Measurements from ENCODE around the gene PKD2.
"Not testable (repeated sequence)": the region's sequence is repeated elsewhere in the genome, so short reads cannot be mapped to it uniquely, and the experiment has no call there.

Gene PKD2

DNA sequence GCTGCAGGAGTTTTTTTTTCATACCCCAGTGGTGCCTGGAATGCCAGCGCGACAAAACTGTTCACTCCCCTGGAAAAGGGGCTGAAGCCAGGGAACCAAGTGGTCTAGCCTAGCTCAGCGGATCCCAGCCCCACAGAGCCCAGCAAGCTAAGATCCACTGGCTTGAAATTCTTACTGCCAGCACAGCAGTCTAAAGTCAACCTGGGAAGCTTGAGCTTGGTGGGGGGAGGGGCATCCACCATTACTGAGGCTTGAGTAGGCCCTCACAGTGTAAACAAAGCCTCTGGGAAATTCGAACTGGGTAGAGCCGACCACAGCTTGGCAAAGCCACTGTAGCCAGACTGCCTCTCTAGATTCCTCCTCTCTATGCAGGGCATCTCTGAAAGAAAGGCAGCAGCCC, 114.8 kb downstream of the PKD2 start:
- DNase-seq, result not testable (repeated sequence)
